AG04450 (cell line): Measurements from ENCODE around the gene PUM2. TPM values are rescaled to one million over a fixed set of nuclear protein-coding genes. Genes with fewer than 3 reads are reported as not detected.

Experiments
- CTCF ChIA-PET: fragments of 300-600, 350-600 bp; formaldehyde crosslinking; extraction: SDS; loops from one replicate; lab custom pipeline; 2022; ENCODE audit warnings: antibody characterized with exemption, inconsistent platforms; lab: Charles Lee
- POLR2A ChIA-PET: fragments of 350-600 bp; formaldehyde crosslinking; extraction: SDS; loops from one replicate; lab custom pipeline; 2021; ENCODE audit warnings: antibody characterized with exemption, inconsistent platforms; lab: Yijun Ruan, JAX
- DNase-seq: peaks from one replicate; pipeline ENCODE4 v3.0.0-alpha.2; 2011; ENCODE audit warnings: low read depth, low spot score
- H3K27ac ChIP-seq: one replicate; pipeline ENCODE4 v1.5.1; 2012; ENCODE audit warnings: low read depth, low read length, control low read depth
- H3K27me3 ChIP-seq: one replicate; pipeline ENCODE4 v1.6.0; 2012; ENCODE audit warnings: low read length; ENCODE audit not compliant: control insufficient read depth, insufficient read depth
- H3K4me3 ChIP-seq: 2 replicates; pipeline ENCODE4 v1.5.1; 2011; ENCODE audit warnings: mild to moderate bottlenecking, low read depth, low read length, control low read depth
- H3K9me3 ChIP-seq: 2 replicates; pipeline ENCODE4 v1.5.1; 2012; ENCODE audit warnings: low read length; ENCODE audit not compliant: control insufficient read depth, insufficient read depth
- CTCF ChIP-seq: IDR thresholded peaks from 2 replicates; pipeline ENCODE4 v1.5.1; 2011; ENCODE audit warnings: low read depth, low read length, control low read depth, inconsistent platforms
- polyA plus RNA-seq: library from polyadenylated mRNA; depleted of rRNA; stranded (reverse); fragments of >200 nt; gene quantifications from 2 replicates; pipeline ENCODE4 v1.2.3, GENCODE V29; 2011

The PUM2 gene
- polyA plus RNA-seq, 1 experiment, result 53.7 TPM

DNA sequence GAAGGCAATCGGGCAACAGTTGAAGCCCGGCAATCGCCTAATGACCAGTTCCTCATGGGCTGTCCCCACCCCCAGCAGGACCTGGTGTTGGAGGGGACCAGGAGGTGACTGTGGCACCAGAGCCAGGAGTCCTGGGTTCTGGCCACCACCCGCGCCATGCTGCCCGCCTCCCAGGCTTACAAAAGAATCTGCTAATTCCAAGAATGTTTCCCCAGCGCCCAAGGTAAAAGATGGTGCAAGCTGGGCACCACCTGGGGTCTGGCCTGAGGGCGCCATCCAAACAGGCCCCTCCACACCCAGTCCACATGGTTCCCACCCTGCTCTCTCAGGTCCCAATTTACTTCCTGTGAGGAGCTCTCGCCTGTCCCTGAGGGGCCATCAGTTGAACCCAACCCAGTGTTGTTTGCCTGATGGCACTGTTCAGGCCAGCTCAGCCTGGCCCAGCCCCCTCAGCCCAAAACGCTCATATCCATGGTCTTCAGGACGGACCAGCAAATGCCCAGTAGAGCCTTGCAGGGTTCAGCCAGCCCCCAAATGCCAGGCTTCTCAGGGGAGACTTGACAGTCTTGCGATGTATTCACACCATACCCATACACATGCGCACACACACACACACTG is 130.8 kb downstream of the PUM2 start:
- H3K4me3 ChIP-seq, result no peak overlapping the region
- no peaks in the 10 kb centered on the region for H3K9me3 ChIP-seq
- TF ChIP-seq CTCF, result no peak
- ChIA-PET POLR2A (no interaction called here), CTCF (interaction anchor here (2.5 kb wide), 1 partner anchor 205 kb away, joined by 7 read pairs; no protein-coding TSS in a partner anchor)
- DNase-seq, result no peak
- no peak overlapping the region for H3K27ac ChIP-seq
- no peaks in the 10 kb centered on the region for H3K27me3 ChIP-seq

DNA sequence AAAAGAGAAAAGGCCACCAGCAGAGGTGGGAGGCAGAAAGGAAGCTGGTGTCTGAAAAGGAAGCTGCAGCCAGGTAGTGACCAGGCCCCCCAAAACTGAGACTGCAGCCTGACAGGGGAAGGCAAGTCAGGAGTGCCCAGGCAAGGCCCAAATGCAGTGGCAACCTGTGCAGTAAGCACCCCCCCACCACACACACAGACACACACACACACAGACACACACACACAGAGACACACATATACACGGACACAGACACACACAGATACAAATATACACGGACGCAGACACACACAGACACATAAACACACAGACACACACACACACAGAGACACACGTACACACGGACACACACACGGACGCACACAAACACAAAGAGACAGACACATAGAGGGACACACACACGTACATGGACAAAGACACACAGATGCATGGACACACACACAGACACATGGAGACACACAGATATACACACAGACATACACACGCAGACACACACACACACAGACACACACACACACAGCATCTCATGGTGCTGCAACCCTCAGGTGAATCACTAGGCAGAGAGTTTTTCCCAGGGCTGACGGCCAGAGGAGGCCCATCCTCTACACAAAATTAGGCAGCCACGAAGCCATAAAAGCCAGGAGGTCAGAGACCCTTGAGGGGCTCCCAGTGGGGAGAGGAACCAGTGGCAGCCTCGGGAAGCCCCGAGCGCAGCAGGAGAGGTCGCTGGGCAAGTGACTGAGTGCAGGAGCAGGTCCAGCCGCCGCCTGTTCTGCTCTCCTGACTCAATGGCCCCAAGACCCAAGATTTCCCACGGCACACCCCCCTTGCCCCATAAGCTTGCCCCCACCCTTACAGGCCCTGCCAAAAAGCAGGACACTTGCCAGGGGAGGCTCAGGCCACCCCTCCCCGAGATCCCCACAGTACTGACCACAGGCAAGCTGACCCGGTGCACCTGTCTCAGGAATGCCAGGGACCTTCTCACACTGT is 132.0 kb downstream of the PUM2 start:
- DNase-seq, result no peak
- H3K27me3 ChIP-seq, result no peaks in the 10 kb centered on the region
- POLR2A ChIA-PET, result no interaction called here
- no peak for TF ChIP-seq CTCF
- H3K4me3 ChIP-seq, result no peak overlapping the region
- no peaks in the 10 kb centered on the region for H3K9me3 ChIP-seq
- CTCF ChIA-PET, result no interaction called here
- no peak overlapping the region for H3K27ac ChIP-seq

GRCh38 chr2:20217041-20217970 is 133.3 kb downstream of the PUM2 start:
- Histone ChIP-seq H3K4me3 (no peak overlapping the region), H3K27me3 (no peaks in the 10 kb centered on the region), H3K9me3 (no peaks in the 10 kb centered on the region), H3K27ac (no peak overlapping the region)
- DNase-seq, result no peak
- TF ChIP-seq CTCF, result no peak
- ChIA-PET CTCF (no interaction called here), POLR2A (no interaction called here)

DNA sequence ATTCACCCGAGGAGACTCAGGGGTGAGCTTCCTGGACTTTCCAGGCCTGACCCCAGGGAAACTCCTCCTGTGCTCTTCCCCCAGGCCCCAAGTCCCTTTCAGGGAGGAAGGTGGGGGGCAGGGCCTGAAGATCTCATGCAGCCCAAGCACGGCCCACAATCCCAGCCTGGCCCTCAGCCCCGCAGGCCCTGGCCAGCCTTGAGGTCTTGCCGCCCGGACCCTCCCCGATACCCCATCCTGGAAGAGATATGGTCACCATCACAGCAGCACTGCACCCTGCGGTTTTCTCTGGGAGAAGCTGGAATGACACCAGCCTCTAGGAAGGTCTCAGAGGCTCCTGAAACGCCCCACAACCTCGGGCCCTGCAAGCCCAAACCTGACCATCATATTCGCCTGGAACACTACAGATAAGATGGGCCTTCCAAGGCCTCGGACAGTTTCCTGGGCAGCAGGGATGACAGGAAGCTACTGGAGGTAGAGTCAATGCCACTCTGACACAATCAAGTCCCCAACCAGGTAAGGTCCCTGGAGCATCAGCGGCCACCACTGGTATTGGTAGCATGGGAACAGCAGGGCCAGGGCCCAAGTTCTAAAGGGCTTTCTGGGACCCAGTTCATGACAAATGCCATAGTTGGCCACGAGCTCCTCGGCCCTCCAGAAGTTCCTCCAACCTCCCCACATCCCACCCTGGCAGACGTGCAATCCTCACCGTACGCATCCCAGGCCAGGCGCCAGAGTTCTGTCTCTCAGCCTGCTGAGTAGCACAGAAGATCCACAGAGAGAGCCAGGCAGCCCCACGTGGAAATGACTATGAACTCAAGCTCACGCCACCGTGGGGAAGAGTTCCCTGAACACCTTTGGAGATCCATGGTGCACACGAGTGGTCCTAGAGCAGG is 134.3 kb downstream of the PUM2 start:
- Histone ChIP-seq H3K4me3 (no peak overlapping the region), H3K9me3 (no peaks in the 10 kb centered on the region), H3K27me3 (no peaks in the 10 kb centered on the region), H3K27ac (no peak overlapping the region)
- DNase-seq, result no peak
- CTCF ChIA-PET, result no interaction called here
- no peak for TF ChIP-seq CTCF
- POLR2A ChIA-PET, result no interaction called here
